ENCODE results near the gene RCE1.

RCE1 gene

DNA sequence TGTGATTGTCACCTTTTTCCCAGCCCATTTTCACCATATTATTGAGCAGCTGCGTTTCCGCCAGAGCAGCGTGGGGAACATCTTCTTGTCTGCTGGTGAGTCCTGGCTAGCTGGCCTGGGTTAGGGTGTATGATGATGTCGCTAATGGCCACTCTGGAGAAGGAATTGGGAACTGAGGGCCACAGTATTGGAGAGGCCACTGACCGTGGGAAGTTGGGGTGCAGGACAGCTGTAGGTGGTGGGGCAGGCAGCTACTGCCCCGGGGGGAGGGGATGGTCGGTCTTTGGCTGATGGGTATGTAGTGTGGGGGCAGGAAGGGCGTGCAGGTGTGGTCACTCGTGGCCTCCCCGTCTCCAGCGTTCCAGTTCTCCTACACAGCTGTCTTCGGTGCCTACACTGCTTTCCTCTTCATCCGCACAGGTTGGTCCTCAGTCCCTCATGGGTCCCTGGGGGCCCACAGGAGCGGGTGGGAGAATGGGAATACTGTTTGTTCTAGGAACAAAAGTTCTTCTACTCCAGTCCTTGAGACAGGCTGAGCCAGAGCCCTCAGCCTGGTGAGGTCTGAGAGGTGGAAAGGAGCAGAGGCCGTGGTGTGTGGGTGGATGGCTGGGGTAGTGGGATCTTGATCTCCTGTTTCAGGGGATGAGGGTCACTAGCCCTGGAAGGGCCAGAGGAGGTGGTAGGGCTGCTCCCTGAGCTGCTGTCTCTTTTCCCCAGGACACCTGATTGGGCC, 2.1 kb downstream of the RCE1 start:
- no peak for DNase-seq (ENCODE audit: low spot score)

DNA sequence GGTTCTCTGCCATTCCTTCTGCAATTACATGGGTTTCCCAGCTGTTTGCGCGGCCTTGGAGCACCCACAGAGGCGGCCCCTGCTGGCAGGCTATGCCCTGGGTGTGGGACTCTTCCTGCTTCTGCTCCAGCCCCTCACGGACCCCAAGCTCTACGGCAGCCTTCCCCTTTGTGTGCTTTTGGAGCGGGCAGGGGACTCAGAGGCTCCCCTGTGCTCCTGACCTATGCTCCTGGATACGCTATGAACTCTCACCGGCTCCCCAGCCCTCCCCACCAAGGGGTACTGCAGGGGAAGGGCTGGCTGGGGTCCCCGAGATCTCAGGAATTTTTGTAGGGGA, 2.6 kb downstream of the RCE1 start:
- DNase-seq (ENCODE audit: low spot score), result no peak

DNA sequence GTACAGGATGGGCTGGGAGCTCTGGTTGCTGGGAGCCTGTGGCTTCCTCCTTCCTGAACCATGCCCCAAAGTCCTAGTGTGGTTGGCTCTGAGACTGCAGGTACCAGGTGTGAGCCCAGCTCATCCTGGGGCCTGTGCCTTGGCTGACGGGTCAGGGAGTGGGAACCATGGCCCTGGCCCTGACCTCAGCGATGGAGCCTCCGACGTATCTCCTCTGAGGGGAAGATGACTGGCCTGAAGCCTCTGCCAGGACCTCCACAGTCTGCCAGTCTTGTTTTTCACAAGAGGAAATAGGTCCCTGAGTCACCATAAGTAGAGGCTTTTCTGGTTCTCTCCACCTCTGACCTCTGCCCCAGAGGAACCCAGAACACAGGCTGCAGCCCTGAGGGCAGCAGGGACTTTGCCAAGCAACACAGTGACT, 3.4 kb downstream of the RCE1 start:
- no peak for DNase-seq (ENCODE audit: low spot score)

DNA sequence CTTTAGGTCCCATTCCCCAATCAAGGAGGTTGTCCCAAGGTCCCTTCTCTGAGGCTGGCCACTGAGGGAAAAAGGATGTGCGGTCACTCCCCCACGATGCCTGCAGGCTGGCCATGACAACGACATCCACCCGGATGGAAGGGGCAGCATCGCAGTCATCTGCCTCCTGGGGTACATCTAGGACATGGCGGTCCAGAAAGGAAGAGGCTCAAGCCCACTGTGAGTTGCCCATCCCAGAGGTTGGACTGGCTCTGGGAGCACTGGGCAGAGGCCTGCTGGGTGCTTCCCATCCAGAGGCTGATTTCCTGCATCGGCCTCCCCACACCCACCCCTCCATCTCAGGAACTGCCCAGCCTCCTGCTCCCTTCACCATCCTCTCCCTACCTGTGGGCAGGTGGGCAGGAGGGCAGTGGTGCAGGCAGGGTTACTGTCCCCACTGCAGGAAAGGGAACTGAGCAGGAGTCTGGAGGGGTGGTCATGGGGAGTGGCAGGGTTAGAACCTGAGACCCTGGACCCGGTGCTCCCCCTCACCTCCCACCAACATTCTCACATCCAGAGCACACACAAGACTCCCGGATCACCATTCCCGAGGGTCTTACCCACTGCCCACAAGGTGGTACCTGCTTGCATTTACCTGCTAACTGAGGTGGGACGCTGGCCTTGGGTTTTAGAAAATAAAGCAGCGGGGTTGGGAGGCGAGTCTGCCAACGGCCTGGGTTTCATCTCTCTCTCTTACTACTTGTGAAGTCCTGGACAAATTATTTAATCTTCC, 4.4 kb downstream of the RCE1 start:
- DNase-seq (ENCODE audit: low spot score), result no peak

DNA sequence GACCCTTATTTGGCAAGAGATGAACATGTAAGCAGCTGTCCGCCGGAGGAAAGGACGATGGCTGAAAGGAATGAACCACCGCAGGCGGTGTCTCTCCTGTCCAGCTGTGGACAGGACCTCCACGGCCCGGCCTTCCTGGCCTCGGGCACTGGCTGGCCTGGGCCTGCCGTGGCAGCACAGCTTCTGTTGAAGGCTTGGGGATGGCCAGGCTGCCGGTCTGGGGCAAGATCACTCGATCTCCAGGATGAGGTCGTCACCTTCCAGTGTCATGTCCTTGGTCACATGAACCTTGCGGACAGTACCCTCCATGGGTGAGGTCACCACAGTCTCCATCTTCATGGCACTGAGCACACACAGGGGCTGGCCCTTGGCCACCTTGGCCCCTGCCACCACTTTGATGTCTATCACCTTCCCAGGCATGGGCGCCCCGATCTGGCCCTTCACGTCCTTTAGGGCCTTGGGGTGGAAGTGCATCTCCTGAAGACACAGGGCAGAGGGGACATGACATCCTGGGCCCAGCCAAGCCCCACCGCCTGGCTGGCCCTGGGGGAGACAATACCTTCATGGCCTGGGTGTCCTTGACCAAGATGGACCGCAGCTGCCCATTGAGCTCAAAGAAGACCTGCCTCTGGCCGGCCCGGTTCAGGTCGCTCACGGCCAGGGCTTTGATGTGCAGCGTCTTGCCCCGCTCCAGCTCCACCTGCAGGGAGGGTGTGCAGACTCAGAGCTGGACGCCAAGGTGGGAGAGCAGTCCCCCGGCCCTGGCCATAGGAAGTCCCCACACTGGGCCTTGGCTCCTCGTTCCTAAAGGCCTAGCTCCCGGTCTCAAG, 5.6 kb downstream of the RCE1 start:
- no peak for DNase-seq (ENCODE audit: low spot score)

DNA sequence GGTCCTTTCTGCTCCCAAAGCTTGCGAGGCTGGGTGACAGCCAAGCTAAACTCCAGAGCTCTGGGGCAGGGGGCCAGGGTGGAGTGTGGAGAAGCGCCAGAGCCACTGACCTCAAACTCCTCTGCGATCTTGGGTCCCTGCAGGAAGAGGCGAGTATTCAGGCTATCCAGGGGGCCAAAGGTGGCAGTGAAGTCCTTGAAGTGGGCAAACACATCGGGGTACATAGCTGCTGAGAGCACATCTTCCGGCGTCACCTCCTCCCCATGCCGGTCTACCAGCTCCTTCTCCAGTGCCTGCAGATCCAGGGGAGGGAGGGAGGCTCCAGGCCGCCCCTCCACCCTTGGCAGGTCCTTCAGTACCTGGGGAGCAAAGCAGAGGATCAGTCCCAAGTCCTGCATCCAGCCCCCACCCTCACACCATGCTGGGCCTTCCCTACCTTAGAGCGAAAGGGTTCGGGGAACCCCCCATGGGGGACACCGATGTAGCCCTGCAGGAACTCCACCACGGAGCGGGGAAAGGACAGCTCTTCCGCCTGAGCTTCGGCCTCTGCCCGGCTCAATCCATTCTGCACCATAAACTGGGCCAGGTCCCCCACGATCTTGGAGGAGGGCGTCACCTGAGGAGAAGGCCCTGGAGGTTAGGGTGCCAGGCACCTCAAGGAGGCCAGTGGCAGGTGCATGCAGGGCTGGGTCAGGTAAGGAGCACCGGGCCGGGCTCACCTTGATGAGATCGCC, 6.4 kb downstream of the RCE1 start:
- DNase-seq (ENCODE audit: low spot score), result no peak

DNA sequence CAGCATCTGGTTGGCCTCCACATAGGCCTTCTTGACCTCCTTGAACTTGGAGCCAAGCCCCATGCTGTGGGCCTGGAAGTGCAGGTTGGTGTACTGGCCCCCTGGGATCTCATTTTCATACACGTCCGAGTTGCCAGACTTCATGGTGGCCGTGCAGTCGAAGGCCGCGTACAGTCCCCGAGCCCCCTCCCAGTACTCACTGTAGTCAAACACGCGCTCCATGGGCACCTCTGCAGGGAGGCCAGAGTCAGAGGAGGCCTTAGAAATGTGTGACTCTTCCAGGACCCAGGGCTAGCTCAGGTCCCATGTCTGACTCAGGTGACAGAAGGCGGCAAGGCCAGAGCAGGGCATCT, 7.0 kb downstream of the RCE1 start:
- no peak for DNase-seq (ENCODE audit: low spot score)

DNA sequence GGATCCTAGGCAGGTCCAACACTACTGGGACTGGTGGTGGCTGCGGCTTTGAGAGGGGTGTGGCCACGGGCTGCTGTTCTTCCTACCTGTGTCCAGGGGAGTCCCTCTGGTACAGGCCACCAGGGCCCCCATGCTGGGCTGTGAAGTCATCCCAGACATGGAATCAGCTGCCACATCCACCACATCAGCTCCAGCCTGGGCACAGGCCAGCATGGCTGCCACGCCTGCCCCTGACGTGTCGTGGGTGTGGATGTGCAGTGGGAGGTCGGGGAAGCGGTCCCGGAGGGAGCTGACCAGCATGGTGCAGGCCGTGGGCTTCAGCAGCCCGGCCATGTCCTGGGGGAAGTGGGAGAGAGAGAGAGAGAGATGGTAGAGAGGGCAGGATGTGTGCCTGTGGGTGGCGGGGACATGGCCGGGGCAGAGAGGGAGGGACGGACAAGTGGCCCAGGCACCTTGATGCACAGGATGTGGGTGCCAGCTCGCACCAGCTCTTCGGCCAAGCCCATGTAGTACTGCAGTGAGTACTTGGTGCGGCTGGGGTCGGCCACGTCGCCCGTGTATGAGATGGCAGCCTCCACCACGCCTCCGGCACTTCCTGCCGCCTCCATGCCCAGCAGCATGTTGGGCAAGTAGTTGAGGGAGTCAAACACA, 7.5 kb downstream of the RCE1 start:
- no peak for DNase-seq (ENCODE audit: low spot score)

DNA sequence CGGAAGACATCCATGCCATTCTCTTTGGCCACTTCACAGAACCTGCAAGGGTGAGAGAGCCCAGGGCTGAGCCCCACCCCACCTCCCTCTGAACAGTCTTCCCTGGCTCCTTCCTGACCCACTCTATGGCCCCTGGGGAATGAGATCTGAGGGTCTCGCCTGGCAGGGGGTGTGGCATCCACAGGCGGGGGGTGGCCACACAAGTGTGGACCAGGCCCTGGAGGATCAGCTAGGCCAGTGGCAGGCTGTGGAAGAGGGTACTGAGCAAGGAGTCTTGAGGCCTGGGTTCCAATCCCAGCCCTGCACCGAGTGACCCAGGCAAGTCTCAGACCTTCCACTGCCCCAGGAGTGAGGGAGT, 8.0 kb downstream of the RCE1 start:
- no peak for DNase-seq (ENCODE audit: low spot score)

DNA sequence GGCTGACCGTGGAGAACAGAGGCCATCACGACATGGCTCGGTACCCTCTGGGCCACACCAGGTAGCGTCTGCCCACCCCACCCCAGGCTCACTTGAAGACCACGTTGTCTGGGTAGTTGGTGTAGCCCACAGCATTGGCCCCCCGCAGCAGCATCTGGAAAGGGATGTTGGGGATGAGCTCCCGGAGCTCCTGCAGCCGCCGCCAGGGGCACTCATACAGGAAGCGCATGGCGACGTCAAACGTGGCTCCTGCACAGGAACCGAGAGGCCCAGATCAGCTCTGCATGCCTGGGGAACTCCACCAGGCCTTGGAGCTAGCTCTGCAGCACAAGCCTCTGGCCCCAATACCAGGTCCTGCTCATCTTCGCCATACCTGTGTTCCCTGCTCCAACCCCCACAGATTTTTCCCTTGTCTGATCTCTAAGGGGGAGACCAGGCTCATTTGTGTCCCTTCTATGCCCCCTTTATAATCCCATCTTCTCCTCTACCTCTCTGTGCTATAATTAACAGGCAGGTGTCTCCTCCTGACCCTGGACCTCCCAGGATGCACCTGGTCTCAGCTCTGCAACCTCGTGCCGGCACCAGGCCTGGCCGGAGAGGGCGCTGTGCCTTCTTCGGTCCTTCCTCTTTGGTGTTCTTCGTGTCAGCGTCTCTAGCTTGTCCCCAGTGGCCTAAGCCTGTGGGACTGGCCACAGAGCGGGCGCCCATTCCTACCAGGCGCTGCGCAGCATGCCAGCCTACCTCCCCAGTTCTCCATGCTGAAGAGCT, 8.6 kb downstream of the RCE1 start:
- DNase-seq (ENCODE audit: low spot score), result no peak

DNA sequence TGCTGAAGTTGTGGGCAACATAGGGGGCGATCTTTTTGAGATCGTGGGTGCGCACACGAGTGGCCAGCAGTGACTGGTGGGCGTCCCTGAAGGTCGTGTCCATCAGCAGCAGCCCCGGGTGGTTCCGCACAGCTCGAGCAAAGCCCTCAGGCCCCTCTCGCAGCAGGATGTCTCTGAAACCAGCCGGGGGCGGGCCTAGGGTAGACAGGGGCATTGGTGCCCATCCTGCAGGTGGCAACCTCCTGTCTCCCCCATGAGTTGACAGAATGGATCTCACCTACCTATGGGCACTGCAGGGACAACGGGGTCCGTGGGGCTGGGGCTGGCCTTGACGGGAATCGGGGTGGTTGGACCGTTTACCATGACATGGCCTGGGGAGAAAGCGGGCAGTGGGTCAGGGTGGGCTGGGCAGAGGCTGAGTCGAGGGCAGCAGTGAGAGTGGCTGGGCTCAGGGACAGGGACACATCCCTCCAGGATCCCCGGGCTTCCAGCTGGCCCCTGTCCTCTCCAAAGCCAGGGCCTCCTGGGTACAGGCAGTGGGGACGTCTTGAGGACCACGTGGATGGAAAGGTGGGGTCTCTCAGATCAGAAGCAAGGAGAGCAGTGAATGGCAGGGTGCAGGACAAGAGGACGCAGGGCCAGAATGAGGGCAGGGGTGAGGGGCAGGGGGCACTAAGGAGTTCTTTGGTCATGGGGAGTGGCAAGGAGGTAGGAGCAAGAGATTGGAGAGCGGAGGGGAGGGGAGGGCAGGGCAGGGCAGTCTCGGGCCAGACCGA, 9.4 kb downstream of the RCE1 start:
- DNase-seq (ENCODE audit: low spot score), result no peak

DNA sequence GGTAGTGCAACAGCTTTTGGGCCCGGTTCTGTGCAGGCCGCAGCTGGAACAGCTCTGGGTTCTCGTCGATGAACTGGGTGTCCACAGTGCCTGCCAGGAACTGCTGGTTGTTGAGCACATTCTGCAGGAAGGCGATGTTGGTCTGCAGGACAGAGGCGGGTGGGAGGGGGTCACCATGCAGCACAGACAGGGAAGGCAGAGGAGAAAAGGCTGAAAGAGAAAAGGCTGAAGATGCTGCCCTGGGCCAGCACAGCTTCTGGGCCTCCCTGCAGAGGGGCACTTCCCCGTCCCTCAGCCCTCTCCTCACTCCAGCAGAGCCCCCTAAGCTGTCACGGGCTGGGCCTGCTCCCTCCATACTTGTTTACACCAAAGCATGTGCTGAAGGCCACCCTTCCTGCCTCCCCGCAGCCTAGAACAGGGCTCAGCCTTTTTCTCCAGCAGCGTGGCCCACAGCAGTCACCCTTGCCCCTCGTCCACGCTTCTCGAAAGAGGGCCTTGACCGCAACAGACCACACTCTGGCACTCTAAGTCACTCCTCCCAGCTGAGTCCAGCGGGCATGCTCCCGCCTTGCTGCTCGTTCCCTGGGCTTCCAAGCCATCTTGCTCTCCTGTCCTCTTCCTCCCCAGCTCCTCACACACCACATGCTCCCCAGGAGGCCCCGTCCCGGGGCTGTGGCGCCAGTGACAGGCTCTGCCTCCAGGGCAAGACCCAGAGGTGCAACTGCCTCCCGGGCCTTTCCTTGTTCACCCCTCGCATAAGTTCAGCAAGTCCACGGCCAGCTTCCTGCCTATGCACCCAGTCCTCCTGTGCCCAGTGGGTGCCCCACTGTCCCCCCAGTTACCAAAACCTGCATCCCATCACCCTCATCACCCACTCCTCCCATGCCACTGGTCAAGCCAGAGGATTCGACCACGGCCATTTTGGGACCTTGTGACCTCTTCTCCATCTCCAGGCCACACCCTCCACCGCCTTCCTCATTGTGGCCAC, 10.3 kb downstream of the RCE1 start:
- DNase-seq (ENCODE audit: low spot score), result no peak

DNA sequence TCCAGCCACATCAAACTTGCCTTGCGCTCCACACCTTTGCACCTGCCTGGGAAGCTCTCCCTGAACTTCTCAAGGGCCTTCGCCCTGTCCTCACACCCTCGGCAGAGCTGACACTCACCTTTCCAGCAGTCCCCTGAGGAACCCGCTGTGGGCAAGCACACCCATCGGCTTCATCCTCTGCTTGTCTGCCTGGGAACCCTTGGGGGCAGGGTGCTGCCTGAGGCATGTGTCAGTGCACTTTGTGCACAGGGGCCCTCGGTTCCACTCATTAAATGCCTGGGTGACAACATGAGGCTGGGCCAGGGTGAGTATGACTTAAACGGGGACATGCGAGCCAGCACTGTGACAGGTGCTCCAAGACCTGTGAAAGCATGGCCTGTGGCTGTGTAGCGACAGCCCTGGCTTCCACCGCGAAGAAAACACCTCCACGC, 11.0 kb downstream of the RCE1 start:
- DNase-seq (ENCODE audit: low spot score), result no peak

DNA sequence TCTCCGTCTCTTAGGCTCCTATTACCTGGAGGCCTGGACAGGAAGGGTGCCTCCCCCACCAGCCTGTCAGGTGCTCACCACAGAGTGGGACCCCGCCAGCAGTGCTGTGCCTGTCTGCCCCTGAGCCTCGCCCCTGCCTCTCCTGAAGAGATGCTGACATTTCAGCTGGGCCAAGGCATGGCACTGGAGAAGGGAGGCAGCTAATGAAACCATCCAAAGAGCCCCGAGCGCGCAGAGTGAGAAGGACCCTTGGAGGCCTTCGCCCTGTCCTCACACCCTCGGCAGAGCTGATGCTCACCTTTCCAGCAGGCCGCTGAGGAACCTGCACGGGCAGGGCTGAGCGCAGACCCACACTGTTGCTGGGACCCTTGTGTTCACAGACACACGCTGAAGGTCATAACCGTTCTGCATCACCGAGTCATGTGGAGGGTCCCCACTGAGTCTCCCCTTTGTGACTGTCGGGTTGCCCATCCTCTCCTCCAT, 11.5 kb downstream of the RCE1 start:
- DNase-seq (ENCODE audit: low spot score), result no peak

DNA sequence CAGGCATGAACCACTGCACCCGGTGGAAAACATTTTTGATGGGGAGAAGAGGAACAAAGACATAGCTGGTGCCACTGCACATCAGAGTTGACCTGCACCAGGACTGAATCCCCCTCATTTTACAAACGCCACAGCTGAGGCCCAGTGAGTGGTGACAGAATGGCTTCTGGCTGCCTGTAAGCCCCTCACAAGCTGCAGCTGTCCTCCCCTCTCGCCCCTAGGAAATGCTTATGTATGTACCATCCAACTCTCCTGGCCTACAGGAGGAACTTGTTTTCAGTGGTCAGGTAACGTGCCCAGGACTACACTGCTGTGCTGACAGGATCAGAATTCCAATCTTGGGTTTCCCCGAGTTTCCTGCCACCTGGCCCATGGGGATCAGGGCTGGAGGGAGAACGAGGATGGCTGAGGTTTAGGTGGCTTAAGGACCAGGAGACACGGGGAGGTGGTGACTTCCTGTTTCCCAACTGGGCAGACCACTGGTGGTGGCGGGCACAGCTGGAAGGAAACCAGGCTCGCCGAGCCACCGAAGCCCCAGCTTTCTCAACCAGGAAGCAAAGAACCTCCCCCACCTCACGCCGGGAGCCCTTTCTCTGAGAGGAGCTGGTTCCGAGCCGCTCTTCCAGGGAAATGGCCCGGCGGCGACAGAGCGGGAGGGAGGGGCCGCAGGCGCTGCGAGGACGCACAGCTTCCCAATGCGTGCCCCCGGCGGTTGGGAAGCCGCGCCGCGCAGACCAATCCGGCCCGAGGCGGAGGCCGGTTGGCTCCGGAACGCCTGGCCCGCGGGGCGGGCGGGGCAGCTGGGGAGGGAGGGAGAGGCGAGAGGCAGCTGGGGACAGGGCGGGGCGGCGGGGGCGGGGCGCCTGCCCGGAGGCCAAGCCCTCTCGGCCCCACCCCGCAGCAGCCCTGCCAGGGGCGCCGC, 12.6 kb downstream of the RCE1 start:
- peak; percentile 94 for DNase-seq (ENCODE audit: low spot score)

DNA sequence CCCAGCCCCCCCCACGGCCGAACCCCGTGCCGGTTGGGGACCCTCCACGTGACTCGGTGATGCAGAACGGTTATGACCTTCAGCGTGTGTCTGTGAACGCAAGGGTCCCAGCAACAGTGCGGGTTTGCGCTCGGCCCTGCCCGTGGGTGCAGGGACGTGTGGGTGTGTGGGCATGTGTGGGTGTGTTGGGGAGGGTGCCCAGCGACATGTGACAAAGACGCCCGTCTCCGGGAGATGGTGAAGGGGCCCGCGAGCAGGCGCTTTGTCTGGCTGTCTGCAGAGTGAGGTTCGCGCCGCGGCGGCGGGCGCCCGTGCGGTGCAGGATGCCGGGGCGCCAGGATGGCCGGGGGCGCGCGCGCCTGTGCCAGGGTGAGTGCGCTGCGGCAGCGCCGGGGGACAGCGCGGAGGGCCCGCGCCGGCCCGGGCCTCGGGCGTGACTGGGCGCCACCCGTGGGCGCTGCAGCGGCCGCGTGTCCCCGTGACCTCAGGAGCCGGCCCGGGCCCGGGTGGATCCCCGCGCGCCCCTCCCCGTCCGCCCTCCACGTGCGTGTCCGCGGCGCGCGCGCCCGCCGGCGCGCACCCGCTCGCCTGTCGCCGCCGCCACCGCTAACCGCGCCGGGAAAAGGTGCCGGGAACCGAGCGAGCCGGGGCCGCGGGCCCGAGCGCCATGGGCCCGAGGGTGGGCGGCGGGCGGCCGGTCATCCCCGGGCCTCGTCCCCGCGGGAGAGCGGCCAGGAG, 13.4 kb downstream of the RCE1 start, which contains the start of gene LRFN4:
Gene LRFN4 (plus strand): TSS at position 569 of the 738 bp plus-strand sequence. CDS start 681 bp downstream, outside the sequence.
- DNase-seq (ENCODE audit: low spot score), result peak; percentile 61
